ENCODE results near the gene ZNF407.

Gene ZNF407

GRCh38 chr18:74806073-74806472, 208.4 kb downstream of the ZNF407 start:
- no peak overlapping the region for H3K27ac ChIP-seq
- TF ChIP-seq CTCF (conservative IDR thresholded peaks at IDR 0.05): no peak

- H3K27ac ChIP-seq: no peak overlapping the region
- no peak for TF ChIP-seq CTCF (conservative IDR thresholded peaks at IDR 0.05)
These were observed 209.2 kb downstream of the ZNF407 start for GRCh38 chr18:74806700-74807416.

DNA sequence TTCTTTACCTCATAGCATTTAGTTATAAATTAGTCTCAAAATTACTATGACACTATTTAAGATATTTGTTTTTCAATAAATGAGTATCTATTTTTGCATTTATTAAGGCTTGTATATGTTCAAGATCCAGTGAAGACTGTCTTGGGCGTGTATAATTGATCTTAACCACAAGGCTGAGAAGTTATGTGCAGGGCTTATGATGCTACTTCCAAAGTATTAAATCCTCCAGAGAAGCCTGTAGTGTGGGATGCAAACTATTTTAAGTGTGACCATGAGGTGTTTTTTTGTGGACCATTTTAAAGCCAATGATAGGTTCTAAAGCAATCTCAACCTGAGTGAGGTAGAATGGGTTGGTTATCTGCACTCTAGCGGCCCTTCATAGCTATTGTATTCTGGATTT, 219.9 kb downstream of the ZNF407 start:
- H3K27ac ChIP-seq: no peak overlapping the region
- no peak for TF ChIP-seq CTCF (conservative IDR thresholded peaks at IDR 0.05)

DNA sequence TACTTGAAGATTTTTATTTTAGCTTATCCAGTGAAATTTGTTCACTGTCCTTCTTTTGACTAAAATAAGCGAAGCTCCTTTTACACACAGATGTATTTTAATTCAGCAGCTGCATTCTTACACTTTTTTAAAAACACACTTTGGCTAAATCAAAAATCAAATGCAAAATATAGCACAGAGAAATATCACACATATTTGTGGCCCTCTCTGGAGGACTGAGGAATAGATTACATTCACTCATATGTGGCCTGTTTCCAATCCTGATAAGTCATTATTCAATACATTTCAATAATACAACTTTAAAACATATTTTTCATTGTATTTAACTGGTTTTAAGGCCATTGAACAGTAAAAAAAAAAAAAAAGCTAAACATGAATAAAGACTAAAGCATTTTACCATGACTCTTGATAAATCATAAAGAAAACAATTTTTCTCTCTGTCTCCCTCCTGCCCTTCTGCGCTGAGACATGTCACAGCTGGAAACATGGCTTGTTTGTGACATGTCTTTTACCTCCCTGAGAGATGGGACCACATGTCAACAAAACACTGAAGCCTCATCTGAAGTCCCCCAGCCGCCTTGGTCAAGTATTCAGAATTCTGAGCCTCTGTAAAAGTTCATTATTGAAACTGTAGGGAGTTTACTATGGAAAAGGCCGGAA, 221.0 kb downstream of the ZNF407 start:
- no peak overlapping the region for H3K27ac ChIP-seq
- no peak for TF ChIP-seq CTCF (conservative IDR thresholded peaks at IDR 0.05)

- no peak overlapping the region for H3K27ac ChIP-seq
- peak; percentile 40 for TF ChIP-seq CTCF (conservative IDR thresholded peaks at IDR 0.05)
These were observed 221.9 kb downstream of the ZNF407 start for GRCh38 chr18:74819433-74820059.

DNA sequence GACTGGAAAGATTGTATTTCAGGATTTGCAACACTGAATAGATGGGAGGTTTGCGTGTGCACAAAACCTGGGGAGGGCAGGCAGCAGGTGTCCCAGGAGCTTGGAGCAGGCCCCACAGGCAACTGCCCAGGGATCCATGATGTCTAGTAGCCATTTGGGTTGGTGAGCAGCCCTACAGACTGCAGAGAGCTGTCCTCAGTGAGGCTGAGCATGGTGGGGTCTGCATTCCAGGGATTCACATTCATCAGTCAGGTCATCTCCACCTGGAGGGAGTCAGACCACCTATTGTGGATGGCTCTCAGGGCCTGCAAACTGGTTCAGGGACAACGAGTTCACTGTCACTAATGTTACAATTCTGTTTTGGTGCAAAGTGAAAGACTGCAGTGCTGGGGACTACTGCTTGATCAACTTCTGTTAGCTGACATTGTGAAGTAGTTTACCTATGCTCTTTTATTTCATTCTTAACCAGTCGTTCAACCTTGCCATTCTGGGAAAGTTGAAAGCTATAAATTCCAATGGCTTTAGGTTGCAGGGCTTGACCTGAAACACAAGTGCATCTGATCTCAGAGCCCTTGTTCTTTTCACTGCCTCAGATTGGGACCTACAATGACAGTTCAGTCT, 222.6 kb downstream of the ZNF407 start:
- no peak overlapping the region for H3K27ac ChIP-seq
- TF ChIP-seq CTCF (conservative IDR thresholded peaks at IDR 0.05): no peak

DNA sequence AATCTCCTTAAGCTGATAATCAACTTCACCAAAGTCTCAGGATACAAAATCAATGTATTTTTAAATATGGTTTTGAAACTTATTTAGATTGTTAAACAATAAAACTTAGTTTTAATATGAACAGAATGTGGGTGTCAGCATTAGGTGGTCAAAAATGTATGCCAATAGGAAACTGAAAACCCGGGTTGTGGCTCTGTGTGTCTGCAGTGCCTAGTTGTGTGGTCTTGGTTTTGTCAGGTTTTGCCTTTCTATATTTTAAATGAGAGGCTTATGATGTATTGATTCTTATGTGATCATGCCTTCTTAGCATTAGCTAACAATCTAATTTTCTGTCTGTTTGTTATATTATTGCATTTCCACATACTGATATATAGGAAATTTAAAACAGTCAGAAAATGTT, 227.8 kb downstream of the ZNF407 start:
- H3K27ac ChIP-seq: no peak overlapping the region
- no peak for TF ChIP-seq CTCF (conservative IDR thresholded peaks at IDR 0.05)
